ENCODE results near the gene PLAA. TPM values are rescaled to one million over a fixed set of nuclear protein-coding genes. Genes with fewer than 3 reads are reported as not detected.
"Not testable (repeated sequence)": the region's sequence is repeated elsewhere in the genome, so short reads cannot be mapped to it uniquely, and the experiment has no call there.

PLAA gene
- total RNA-seq, 3 donors from 2014 or later, result 54.4 to 56.8 (median 55.4) TPM

GRCh38 chr9:26892251-26893029 lies 54.6 kb downstream of the PLAA start, which contains the start of gene CAAP1:
Gene CAAP1, minus strand, starts transcription at chr9:26892802. Its CDS starts 87 bp downstream, at chr9:26892715.
- H3K4me1 Mint-ChIP-seq (ENCODE audit: low read depth), result peaks cover 37% of the 10 kb centered on the region
- H3K9me3 Mint-ChIP-seq, result no peaks in the 10 kb centered on the region
- no peaks in the 10 kb centered on the region for H3K27me3 Mint-ChIP-seq (ENCODE audit: low read depth)
- peak; percentile 93 for DNase-seq
- peak within 1 kb of the TSS; percentile 90 for H3K4me3 Mint-ChIP-seq
- H3K36me3 Mint-ChIP-seq (ENCODE audit: insufficient read depth), result peaks cover 5% of the 10 kb centered on the region
- peak; percentile 92 to 95 for ATAC-seq

GRCh38 chr9:26891726-26892125 lies 55.3 kb downstream of the PLAA start:
- DNase-seq (no peak), ATAC-seq (no peak)
- peaks cover 37% of the 10 kb centered on the region for H3K4me1 Mint-ChIP-seq (ENCODE audit: low read depth)
- no peaks in the 10 kb centered on the region for H3K27me3 Mint-ChIP-seq (ENCODE audit: low read depth)
- H3K4me3 Mint-ChIP-seq, result peak overlapping the region; percentile 90
- H3K9me3 Mint-ChIP-seq, result no peaks in the 10 kb centered on the region
- H3K36me3 Mint-ChIP-seq (ENCODE audit: insufficient read depth), result peaks cover 5% of the 10 kb centered on the region

- peaks cover 37% of the 10 kb centered on the region for H3K4me1 Mint-ChIP-seq (ENCODE audit: low read depth)
- no peaks in the 10 kb centered on the region for H3K9me3 Mint-ChIP-seq
- peaks cover 16% of the 10 kb centered on the region for H3K36me3 Mint-ChIP-seq (ENCODE audit: insufficient read depth)
- no peaks in the 10 kb centered on the region for H3K27me3 Mint-ChIP-seq (ENCODE audit: low read depth)
- no peak overlapping the region for H3K4me3 Mint-ChIP-seq
- ATAC-seq (no peak), DNase-seq (no peak)
Observed at GRCh38 chr9:26888271-26888670, 58.8 kb downstream of the PLAA start.

DNA sequence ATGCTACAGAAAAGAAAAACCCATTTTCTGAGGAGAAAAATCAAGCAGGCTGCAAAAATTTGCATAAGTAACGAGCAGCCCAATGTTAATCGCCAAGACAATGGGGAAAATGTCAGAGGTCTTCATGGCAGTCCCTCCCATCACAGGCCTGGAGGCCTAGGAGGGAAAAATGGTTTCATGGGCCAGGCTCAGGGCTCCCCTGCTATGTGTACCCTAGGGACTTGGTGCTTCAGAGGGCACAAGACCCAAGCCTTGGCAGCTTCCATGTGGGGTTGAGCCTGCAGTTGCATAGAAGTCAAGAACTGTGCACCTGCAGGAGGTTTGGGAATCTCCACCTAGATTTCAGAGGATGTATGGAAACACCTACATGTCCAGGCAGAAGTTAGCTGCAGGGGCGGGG lies 64.9 kb downstream of the PLAA start:
- Mint-ChIP-seq H3K27me3 (ENCODE audit: low read depth) (no peaks in the 10 kb centered on the region), H3K9me3 (peaks cover 15% of the 10 kb centered on the region), H3K4me1 (ENCODE audit: low read depth) (no peaks in the 10 kb centered on the region), H3K36me3 (ENCODE audit: insufficient read depth) (peaks cover 57% of the 10 kb centered on the region), H3K4me3 (no peak overlapping the region)
- no peak for ATAC-seq
- no peak for DNase-seq

GRCh38 chr9:26880262-26880661 lies 66.8 kb downstream of the PLAA start:
- H3K4me1 Mint-ChIP-seq (ENCODE audit: low read depth), result no peaks in the 10 kb centered on the region
- H3K9me3 Mint-ChIP-seq, result peaks cover 15% of the 10 kb centered on the region
- peaks cover 60% of the 10 kb centered on the region for H3K36me3 Mint-ChIP-seq (ENCODE audit: insufficient read depth)
- no peak overlapping the region for H3K4me3 Mint-ChIP-seq
- H3K27me3 Mint-ChIP-seq (ENCODE audit: low read depth), result no peaks in the 10 kb centered on the region
- no peak for ATAC-seq
- no peak for DNase-seq

DNA sequence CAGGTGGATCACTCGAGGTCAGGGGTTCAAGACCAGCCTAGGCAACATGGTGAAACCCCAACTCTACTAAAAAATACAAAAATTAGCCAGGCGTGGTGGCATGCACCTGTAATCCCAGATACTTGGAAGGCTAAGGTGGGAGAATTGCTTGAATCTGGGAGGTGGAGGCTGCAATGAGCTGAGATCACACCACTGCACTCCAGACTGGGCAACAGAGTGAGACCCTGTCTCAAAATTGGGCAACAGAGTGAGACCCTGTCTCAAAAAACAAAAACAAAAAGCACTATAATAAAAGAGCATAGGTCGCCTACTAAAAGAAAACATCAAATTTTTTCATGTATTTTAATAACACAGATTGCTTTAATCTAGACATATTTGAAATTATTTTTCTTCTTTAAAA lies 71.9 kb downstream of the PLAA start:
- not testable (repeated sequence) for DNase-seq; H3K4me1 Mint-ChIP-seq (ENCODE audit: low read depth); ATAC-seq; H3K27me3 Mint-ChIP-seq (ENCODE audit: low read depth); H3K4me3 Mint-ChIP-seq
- Mint-ChIP-seq H3K9me3 (peaks cover 12% of the 10 kb centered on the region), H3K36me3 (ENCODE audit: insufficient read depth) (peaks cover 35% of the 10 kb centered on the region)

DNA sequence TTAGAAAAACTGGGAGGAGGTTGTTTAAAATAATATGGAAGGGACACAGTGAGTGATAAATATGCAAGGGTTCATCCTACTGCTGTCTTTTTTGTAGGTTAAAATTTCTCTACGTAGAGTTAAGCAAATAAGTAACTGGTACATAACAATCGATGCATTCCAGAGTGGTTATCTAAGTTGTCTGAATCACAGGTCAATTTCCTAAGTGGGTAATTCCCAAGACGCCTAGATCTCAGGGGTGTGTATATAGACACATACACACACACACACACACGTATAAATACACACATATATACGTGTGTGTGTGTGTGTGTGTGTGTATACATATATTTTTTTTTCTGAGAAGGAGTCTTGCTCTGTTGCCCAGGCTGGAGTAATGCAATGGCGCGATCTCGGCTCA lies 76.8 kb downstream of the PLAA start:
- H3K4me1 Mint-ChIP-seq (ENCODE audit: low read depth), result no peaks in the 10 kb centered on the region
- DNase-seq (no peak), ATAC-seq (no peak)
- H3K9me3 Mint-ChIP-seq, result no peaks in the 10 kb centered on the region
- no peak overlapping the region for H3K4me3 Mint-ChIP-seq
- no peaks in the 10 kb centered on the region for H3K27me3 Mint-ChIP-seq (ENCODE audit: low read depth)
- H3K36me3 Mint-ChIP-seq (ENCODE audit: insufficient read depth), result peaks cover 9% of the 10 kb centered on the region

- no peaks in the 10 kb centered on the region for H3K4me1 Mint-ChIP-seq (ENCODE audit: low read depth)
- no peak for DNase-seq
- no peaks in the 10 kb centered on the region for H3K27me3 Mint-ChIP-seq (ENCODE audit: low read depth)
- peaks cover 8% of the 10 kb centered on the region for H3K36me3 Mint-ChIP-seq (ENCODE audit: insufficient read depth)
- no peak for ATAC-seq
- H3K9me3 Mint-ChIP-seq, result no peaks in the 10 kb centered on the region
- H3K4me3 Mint-ChIP-seq, result no peak overlapping the region
Observed at GRCh38 chr9:26863074-26863473, 84.0 kb downstream of the PLAA start.

DNA sequence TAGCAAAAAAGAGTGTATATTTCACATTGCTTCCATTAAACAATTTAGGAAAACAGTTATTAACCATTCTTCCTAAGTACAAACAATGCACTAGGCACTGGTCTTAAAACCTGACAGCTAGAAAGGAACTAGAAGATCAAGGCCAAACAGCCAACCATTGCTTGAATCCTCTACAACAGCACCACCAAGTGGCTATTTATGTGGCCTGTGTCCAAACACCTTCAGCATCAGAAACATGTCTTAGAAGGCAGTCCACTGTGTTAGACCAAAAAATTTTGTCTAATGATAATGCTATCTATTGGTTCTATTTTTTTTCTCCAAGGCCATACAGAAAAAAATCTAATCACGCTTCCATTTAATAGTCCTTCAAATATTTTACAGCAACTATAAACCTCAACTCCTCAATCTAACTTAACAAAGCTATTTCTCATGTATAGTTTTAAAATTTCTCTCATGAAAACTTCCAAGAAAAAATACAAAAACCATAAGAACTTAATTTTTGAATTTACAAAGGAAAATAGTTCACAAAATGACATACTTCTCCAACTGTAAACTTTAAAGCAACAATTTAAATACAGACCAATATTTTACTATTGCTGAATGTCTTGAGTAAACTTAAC lies 90.5 kb downstream of the PLAA start:
- Mint-ChIP-seq H3K4me1 (ENCODE audit: low read depth) (no peaks in the 10 kb centered on the region), H3K9me3 (no peaks in the 10 kb centered on the region), H3K27me3 (ENCODE audit: low read depth) (no peaks in the 10 kb centered on the region), H3K4me3 (no peak overlapping the region), H3K36me3 (ENCODE audit: insufficient read depth) (peaks cover 18% of the 10 kb centered on the region)
- no peak for ATAC-seq
- no peak for DNase-seq

Other genes with a start within 250 kb of the PLAA start
- gene CAAP1, start 54.4 kb downstream of the PLAA start, total RNA-seq, result 10 to 100 TPM; 23.4 to 27.0 (median 24.9) TPM
- gene IFT74, start 9.2 kb upstream of the PLAA start, total RNA-seq, result 1 to 10 TPM; 6.4 to 8.8 (median 7.0) TPM
- gene LRRC19, start 58.4 kb upstream of the PLAA start, total RNA-seq, result not detected
- under 1 TPM in 1 of 3 donors, not detected in 2; 0.05 TPM for gene TEK, start 162.0 kb upstream of the PLAA start, total RNA-seq